Measurements from ENCODE around the gene PSTPIP1.

DNA sequence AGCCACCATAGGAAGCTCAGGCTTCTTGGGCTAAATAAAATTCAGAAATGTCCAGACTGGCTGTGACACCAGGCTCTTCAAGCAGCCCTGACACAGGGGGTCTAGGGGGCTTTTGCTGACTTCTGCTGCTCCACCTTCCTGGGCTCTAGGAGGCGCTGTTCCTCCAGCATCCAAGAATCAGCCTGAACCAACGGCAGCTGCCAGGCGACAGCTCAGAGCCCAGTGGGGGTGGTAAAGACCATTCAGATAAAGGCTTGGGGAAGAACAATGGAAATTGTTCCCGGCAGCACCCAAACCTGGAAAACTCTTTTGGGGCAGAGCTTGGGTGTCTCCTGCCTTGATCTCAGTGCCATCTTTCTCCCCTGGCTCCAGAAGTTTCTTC, 21.6 kb upstream of the PSTPIP1 start:
- TF ChIP-seq EZH2 (IDR thresholded peaks at IDR 0.05; ENCODE audit: insufficient read depth, poor library complexity, severe bottlenecking) (no peak), EZH2phosphoT487 (IDR thresholded peaks at IDR 0.05; ENCODE audit: insufficient read depth, low read depth) (no peak)

All from GM23248 (cell line).